ENCODE results near the gene ARHGEF40.

The ARHGEF40 gene

DNA sequence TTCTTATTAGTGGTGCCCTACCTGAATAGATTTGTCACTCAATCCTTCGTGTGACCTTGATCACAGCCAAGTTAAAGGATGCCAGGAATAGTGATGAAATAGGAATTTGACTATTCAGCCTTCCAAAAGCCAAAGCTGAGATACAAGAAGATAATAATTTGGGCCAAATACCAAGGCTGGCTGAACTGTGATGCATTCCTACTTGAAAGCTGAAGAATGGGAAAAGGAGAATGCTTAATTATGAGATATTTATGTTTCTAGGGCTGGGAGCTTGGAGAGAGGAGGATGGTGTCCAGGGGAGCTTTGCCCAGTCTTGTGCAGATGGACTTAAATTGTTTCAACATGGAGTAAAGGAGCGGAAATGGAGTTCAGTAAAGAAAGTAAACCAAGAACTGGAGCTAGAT, 22.7 kb upstream of the ARHGEF40 start:
- H3K4me1 Mint-ChIP-seq (ENCODE audit: low read depth) = peaks cover 25% of the 10 kb centered on the region
- no peak overlapping the region for H3K27ac Mint-ChIP-seq
- no peaks in the 10 kb centered on the region for H3K36me3 Mint-ChIP-seq (ENCODE audit: low read depth)
- intact Hi-C loops (cut with micrococcal nuclease) = no loop called here
- H3K9me3 Mint-ChIP-seq = no peaks in the 10 kb centered on the region
- H3K27me3 Mint-ChIP-seq = peaks cover 29% of the 10 kb centered on the region
- H3K4me3 Mint-ChIP-seq = no peak overlapping the region

DNA sequence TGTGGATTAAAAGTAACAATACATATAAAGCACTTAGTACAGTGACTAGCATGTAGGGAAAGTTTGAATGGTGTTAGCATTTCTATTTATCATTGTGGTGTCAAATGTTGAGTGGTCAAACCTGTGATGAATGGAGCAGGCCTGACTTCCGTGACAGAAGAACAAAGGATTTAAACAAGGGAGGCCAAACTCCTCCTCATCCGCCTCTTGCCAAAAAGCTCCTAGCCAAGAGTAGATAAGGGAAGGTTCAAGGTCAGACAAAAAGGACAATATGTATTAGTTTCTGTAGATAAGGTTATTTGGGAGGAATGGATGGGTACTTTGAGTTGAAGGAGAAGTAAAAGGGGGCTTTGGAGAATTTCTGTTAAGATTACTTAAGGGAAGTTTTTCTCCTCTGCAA, 21.5 kb upstream of the ARHGEF40 start:
- Mint-ChIP-seq H3K36me3 (ENCODE audit: low read depth) (no peaks in the 10 kb centered on the region), H3K4me3 (no peak overlapping the region), H3K27me3 (peaks cover 19% of the 10 kb centered on the region), H3K9me3 (no peaks in the 10 kb centered on the region), H3K27ac (no peak overlapping the region), H3K4me1 (ENCODE audit: low read depth) (peaks cover 14% of the 10 kb centered on the region)
- intact Hi-C loops (cut with micrococcal nuclease) = no loop called here

DNA sequence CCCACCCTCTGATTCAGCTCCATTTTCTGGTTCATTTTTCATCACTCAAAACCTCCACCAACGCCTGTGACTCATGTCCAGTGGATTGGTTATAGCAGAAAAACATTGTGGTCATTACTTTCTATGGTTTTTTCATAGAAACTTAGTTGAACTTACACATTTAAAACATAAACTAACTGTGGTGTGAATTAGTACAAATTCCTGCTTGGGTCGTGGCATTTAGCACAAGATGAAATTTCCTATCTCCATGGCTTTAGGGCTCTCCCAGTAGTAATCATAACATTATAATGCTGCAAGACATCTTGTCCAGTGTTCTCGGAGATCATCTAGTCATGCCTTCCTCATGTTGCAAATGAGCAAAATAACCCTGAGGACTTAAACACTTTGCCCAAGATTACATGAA, 20.8 kb upstream of the ARHGEF40 start:
- H3K9me3 Mint-ChIP-seq = no peaks in the 10 kb centered on the region
- peaks cover 9% of the 10 kb centered on the region for H3K4me1 Mint-ChIP-seq (ENCODE audit: low read depth)
- no peak overlapping the region for H3K4me3 Mint-ChIP-seq
- intact Hi-C loops (cut with micrococcal nuclease) = no loop called here
- H3K27me3 Mint-ChIP-seq = peaks cover 17% of the 10 kb centered on the region
- H3K27ac Mint-ChIP-seq = no peak overlapping the region
- H3K36me3 Mint-ChIP-seq (ENCODE audit: low read depth) = no peaks in the 10 kb centered on the region

DNA sequence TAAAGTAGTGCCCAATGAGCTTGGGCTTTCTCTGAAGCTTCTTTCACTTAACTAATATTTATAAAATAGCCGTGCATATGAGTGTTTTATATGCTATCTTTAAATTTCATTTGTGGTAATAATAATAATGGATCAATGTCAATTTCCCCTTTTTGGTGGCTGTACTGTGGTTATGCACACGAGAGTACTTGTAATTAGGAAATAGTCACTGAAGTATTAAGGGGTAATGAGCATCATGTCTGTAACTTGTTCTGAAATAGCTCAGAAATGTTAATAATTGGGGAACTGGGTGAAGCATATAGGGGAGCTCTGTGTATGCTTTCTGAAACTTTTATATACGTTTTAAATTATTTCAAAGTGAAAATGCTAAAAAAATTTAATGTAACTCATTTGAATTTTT, 19.5 kb upstream of the ARHGEF40 start:
- Mint-ChIP-seq H3K27ac (no peak overlapping the region), H3K4me1 (ENCODE audit: low read depth) (peaks cover 5% of the 10 kb centered on the region), H3K36me3 (ENCODE audit: low read depth) (no peaks in the 10 kb centered on the region)

DNA sequence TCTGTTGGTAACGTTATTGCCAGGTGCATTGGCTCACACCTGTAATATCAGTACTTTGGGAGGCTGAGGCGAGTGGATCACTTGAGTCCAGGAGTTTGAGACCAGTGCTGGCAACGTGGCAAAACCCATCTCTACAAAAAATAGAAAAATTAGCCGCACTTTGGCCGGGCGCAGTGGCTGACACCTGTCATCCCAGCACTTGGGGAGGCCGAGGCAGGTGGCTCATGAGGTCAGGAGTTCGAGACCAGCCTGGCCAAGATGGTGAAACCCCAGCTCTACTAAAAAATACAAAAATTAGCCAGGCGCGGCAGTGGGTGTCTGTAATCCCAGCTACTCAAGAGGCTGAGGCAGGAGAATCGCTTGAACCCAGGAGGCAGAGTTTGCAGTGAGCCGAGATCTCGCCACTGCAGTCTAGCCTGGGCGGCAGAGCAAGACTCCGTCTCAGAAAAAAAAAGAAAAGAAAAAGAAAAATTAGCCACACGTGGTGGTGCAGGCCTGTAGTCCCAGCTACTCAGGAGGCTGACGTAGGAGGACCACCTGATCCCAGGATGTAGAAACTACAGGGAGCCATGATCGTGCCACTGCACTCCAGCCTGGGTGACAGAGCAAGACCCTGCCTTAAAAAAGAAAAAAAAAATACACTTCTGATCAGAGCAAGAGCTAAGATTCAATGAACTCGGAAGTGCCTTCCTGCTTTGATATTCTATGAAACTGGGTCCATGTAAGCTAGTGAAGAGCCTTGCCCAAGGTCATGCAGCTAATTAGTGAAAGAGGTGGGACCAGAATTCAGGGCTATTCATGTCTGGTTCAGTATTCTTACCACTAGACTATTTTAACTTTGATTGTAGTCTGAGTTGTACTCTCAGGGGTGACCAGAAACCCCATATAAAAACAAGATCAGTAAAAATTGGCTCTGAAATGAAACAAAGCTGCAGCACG, 16.7 kb upstream of the ARHGEF40 start:
- H3K9me3 Mint-ChIP-seq = no peaks in the 10 kb centered on the region

More for the DNA sequence above, 19.5 kb upstream of the ARHGEF40 start:
- H3K4me3 Mint-ChIP-seq = no peak overlapping the region
- H3K27me3 Mint-ChIP-seq = peaks cover 9% of the 10 kb centered on the region
- H3K9me3 Mint-ChIP-seq = no peaks in the 10 kb centered on the region
- intact Hi-C loops (cut with micrococcal nuclease) = no loop called here

DNA sequence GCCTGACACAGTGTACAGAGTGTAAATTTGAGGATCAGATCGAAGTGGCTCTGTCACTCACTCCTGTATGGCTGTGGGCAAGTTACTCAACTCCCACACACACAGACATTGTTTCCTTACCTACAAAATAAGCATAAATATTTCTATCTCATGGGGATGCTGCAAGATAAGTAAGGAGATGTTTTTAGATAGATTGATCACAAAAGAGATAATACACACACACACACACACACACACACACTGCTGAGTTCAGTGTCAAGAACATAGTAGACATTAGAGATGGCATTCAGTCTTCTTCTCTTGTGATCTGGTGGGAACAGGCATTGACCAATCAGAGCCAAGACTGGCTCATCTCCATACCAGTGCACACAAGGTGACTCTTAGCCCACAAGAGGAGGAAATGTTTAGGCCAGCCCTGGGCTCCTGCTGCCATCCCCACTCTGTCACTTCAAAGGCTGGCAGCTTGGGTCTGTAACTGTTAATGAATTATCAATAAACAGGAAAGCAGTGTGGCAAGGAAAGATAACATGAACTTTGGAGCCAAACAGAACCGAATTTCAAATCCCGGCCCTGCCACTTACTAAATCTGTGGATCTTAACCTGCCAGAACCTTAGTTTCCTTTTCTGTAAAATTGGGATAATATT, 15.9 kb upstream of the ARHGEF40 start:
- intact Hi-C loops (cut with micrococcal nuclease) = no loop called here
- Mint-ChIP-seq H3K27me3 (peaks cover 7% of the 10 kb centered on the region), H3K36me3 (ENCODE audit: low read depth) (no peaks in the 10 kb centered on the region), H3K9me3 (no peaks in the 10 kb centered on the region), H3K4me1 (ENCODE audit: low read depth) (peaks cover 5% of the 10 kb centered on the region), H3K4me3 (no peak overlapping the region), H3K27ac (no peak overlapping the region)

More for the DNA sequence above, 16.7 kb upstream of the ARHGEF40 start:
- intact Hi-C loops (cut with micrococcal nuclease) = no loop called here
- Mint-ChIP-seq H3K36me3 (ENCODE audit: low read depth) (no peaks in the 10 kb centered on the region), H3K4me3 (no peak overlapping the region), H3K27ac (no peak overlapping the region), H3K27me3 (peaks cover 7% of the 10 kb centered on the region), H3K4me1 (ENCODE audit: low read depth) (peaks cover 5% of the 10 kb centered on the region)

DNA sequence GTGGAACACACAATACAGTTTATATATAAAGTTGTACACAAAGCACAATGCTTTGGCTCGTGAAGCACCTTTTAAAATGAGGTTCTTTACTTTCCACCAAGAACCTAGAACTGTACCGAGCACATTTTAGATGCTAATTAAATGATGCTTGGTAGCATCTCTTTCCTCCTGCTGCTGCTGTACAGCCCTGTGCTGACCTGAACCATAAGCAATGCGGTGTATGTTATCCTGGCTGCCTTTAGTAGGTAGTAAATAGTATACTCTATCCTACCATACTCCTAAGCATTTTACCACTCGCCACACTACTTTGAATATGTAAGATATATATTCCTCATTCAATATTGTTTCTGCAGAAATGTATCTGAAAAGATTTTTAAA, 15.3 kb upstream of the ARHGEF40 start:
- no peak overlapping the region for H3K27ac Mint-ChIP-seq
- H3K4me3 Mint-ChIP-seq = no peak overlapping the region
- H3K4me1 Mint-ChIP-seq (ENCODE audit: low read depth) = peaks cover 5% of the 10 kb centered on the region
- H3K36me3 Mint-ChIP-seq (ENCODE audit: low read depth) = no peaks in the 10 kb centered on the region
- intact Hi-C loops (cut with micrococcal nuclease) = no loop called here
- H3K9me3 Mint-ChIP-seq = no peaks in the 10 kb centered on the region
- H3K27me3 Mint-ChIP-seq = peaks cover 7% of the 10 kb centered on the region

DNA sequence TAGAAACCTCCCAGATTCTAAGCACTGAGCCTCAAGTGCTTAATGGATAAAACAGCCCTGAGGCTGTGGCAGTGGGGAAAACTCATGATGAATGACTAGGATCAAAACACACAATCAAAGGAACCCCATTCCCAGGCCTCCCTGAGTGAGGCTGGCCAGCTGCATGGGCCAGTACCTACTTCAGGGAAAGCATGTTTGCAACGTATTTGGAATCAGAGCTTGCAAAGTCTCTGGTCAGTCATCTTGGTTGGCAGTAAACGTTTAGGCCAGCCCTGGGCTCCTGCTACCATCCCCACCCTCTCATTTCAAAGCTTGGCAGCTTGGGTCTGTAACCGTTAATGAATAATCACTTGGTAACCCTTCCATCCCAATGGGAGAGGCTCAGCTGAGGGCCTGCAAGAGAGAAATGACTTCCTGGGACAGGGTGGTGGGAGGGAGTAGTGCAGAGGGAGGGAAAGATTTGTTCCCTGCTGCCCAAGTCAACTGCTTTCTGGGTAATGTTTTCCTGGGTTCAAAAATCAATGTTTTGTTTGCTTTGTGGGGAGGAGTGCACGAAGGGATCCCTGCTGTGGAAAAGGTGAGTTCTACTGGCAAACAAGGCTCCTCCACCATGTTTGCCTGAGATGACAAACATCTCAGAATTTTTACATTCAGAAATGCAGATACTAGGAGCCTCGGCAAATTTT, 14.5 kb upstream of the ARHGEF40 start:
- intact Hi-C loops (cut with micrococcal nuclease) = no loop called here
- H3K27me3 Mint-ChIP-seq = peaks cover 9% of the 10 kb centered on the region
- peaks cover 3% of the 10 kb centered on the region for H3K4me1 Mint-ChIP-seq (ENCODE audit: low read depth)
- no peak overlapping the region for H3K27ac Mint-ChIP-seq
- no peaks in the 10 kb centered on the region for H3K36me3 Mint-ChIP-seq (ENCODE audit: low read depth)
- no peaks in the 10 kb centered on the region for H3K9me3 Mint-ChIP-seq
- no peak overlapping the region for H3K4me3 Mint-ChIP-seq

DNA sequence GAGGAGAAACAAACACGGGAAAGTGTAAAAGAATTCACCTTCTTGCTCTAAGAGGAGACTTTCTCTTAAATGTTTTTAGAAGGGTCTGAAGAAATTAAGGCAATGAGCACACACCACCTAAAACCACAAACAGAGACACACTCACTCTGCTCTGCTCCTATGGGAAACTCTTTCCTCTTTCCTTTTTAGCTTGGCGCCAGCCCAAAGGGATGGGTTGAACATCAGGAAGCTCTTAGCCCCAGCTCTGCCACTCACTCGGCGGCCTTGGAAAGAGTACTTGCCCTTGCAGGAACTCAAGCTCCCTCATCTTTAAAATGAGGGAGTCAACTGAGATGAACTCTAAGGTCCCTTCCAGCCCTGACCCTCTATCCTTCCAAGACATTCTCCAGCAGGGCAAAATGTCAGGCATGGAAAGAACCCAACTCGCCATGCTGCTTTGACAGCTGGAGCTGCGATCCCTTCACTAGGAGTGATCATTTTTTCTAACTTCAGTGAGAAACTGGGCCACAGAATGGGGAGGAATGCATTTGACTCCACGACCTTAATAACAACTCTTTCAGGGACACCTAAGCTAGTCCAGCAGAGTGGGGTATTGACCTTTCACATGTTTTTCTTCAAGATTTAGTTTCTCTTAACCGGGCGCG, 13.5 kb upstream of the ARHGEF40 start:
- H3K27me3 Mint-ChIP-seq = peaks cover 15% of the 10 kb centered on the region
- H3K9me3 Mint-ChIP-seq = no peaks in the 10 kb centered on the region
- no peaks in the 10 kb centered on the region for H3K4me1 Mint-ChIP-seq (ENCODE audit: low read depth)
- no peaks in the 10 kb centered on the region for H3K36me3 Mint-ChIP-seq (ENCODE audit: low read depth)
- no peak overlapping the region for H3K27ac Mint-ChIP-seq
- H3K4me3 Mint-ChIP-seq = no peak overlapping the region
- intact Hi-C loops (cut with micrococcal nuclease) = no loop called here

DNA sequence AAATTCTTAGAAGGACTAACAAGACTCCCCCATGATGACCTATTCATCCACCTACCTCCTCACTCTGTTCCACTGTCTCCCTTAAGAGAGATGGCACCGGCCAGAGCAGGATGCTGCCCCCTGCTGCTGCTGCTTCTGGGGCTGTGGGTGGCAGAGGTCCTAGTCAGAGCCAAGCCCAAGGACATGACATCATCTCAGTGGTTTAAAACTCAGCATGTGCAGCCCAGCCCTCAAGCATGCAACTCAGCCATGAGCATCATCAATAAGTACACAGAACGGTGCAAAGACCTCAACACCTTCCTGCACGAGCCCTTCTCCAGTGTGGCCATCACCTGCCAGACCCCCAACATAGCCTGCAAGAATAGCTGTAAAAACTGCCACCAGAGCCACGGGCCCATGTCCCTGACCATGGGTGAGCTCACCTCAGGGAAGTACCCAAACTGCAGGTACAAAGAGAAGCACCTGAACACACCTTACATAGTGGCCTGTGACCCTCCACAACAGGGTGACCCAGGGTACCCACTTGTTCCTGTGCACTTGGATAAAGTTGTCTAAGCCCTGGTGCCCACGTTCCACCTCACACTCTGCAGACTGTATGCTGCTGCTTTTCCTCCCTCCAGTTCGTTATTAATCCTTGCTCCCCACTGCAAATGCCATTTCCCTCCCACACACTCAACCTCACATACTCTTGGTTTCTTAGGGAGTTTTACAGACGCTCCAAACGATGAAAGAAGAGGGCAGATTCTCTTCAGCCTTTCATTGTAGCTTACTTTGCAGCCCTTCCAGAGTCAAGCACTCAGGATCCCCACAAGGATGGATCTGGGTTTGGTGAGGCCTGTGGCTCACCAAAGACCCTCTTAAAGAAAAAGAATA, 12.1 kb upstream of the ARHGEF40 start, which contains the start of gene RNASE8:
Gene RNASE8, plus strand, starts transcription at position 20 of the 873 bp plus-strand sequence. Its CDS starts 71 bp downstream, at position 91.
- Mint-ChIP-seq H3K36me3 (ENCODE audit: low read depth) (no peaks in the 10 kb centered on the region), H3K9me3 (no peaks in the 10 kb centered on the region), H3K4me3 (no peak within 1 kb of the TSS), H3K27ac (no peak within 1 kb of the TSS), H3K4me1 (ENCODE audit: low read depth) (no peaks in the 10 kb centered on the region), H3K27me3 (peaks cover 18% of the 10 kb centered on the region)
- intact Hi-C loops (cut with micrococcal nuclease) = no loop called here

DNA sequence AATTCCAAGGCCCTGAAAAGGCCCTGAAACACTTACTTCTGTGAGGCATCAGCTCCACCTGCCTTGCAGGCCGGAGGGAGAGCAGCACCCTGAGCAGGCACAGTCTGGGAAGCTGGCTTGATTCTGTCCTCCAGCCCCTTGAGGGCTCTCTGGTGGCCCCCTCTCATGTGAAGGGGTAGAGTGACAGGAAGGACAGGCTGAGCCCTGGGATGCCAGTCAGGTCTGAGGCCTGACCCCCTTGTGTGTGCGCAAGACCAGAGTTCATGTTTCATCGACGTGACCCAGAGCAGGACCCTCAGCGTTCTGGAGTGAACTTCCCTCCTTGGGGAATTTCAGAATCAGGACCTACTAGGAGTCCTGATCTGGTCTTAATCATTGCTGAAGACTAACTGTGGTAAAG, 11.2 kb upstream of the ARHGEF40 start:
- Mint-ChIP-seq H3K4me3 (no peak overlapping the region), H3K4me1 (ENCODE audit: low read depth) (no peaks in the 10 kb centered on the region), H3K36me3 (ENCODE audit: low read depth) (no peaks in the 10 kb centered on the region), H3K27me3 (peaks cover 21% of the 10 kb centered on the region), H3K9me3 (no peaks in the 10 kb centered on the region), H3K27ac (no peak overlapping the region)
- intact Hi-C loops (cut with micrococcal nuclease) = no loop called here

DNA sequence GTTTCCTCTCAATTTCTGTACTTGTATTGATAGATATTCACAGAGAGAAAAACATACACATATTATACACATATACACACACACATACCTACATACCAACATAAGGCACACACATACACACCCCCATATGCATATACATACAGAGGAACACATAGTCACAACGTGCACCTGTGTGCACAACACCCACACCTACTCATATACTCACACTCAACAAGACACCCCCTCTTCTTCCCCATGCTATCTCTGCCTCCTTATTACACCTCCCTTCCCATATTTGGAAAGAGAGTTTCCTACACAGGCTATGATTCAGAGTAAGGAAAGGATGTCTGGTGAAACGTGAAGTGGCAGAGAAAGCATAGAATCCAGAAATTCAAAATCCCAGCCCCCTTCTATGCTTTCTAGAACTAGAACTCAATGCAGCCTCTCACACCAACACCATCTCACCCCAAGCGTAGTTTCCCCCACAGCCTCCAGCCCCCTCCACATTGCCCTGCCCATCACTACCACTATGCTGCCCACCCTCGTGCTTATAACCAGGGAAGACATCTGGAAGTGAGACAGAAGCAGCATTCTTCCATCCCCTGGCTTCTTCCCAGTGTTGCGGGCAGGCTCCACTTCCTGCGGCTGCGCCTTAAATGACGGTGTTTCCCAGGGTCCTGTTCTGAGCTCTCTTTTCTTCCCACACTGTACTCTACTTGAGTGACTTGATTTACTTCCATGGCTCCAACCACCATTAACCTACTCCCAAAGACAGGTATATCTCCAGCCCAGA, 10.1 kb upstream of the ARHGEF40 start:
- no peak overlapping the region for H3K27ac Mint-ChIP-seq
- no peaks in the 10 kb centered on the region for H3K4me1 Mint-ChIP-seq (ENCODE audit: low read depth)
- H3K9me3 Mint-ChIP-seq = no peaks in the 10 kb centered on the region
- H3K36me3 Mint-ChIP-seq (ENCODE audit: low read depth) = no peaks in the 10 kb centered on the region
- H3K27me3 Mint-ChIP-seq = peaks cover 26% of the 10 kb centered on the region
- no peak overlapping the region for H3K4me3 Mint-ChIP-seq
- intact Hi-C loops (cut with micrococcal nuclease) = no loop called here

Data from dendritic cell treated with granulocyte-macrophage colony-stimulating factor and Interleukin-4, amounts not matched to agents 40 ng/mL and 50 ng/mL, for 4 days (primary cell).